Choroid plexus epithelial cell (primary cell): ENCODE results near the gene KRT73.

ENCODE experiments used
- DNase-seq: peaks from one replicate; pipeline ENCODE4 v3.0.0-alpha.2; 2010; ENCODE audit warnings: low read depth
- H3K4me3 ChIP-seq: 2 replicates; pipeline ENCODE4 v1.5.1; 2011; ENCODE audit warnings: low read depth, mild to moderate bottlenecking, control low read depth, low read length, moderate library complexity
- TF ChIP-seq, protein P1 (sequence below): conservative IDR thresholded peaks from 2 replicates; pipeline ENCODE4 v1.5.1; 2011; ENCODE audit warnings: low read depth, mild to moderate bottlenecking, control low read depth, inconsistent platforms, low read length, moderate library complexity

Gene KRT73

DNA sequence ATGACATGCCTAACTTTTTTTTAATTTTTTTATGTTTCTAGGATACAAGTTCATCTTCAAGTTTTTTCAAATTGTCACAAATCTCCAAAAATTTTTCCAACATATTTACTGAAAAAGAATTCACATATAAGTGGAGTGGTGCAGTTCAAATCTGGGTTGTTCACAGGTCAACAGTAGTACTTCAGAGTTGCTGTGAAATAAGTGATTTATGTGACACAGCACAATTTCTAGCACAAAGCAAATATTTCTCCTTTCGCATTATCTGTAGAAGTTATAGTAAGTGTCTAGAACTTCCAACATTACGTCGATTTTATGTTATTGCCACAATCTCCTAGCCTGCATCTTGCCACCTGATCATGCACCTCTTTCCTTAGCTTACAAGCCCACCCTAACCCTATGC is 43.3 kb upstream of the KRT73 start:
- H3K4me3 ChIP-seq: no peak overlapping the region
- DNase-seq: no peak
- TF ChIP-seq, protein P1, sequence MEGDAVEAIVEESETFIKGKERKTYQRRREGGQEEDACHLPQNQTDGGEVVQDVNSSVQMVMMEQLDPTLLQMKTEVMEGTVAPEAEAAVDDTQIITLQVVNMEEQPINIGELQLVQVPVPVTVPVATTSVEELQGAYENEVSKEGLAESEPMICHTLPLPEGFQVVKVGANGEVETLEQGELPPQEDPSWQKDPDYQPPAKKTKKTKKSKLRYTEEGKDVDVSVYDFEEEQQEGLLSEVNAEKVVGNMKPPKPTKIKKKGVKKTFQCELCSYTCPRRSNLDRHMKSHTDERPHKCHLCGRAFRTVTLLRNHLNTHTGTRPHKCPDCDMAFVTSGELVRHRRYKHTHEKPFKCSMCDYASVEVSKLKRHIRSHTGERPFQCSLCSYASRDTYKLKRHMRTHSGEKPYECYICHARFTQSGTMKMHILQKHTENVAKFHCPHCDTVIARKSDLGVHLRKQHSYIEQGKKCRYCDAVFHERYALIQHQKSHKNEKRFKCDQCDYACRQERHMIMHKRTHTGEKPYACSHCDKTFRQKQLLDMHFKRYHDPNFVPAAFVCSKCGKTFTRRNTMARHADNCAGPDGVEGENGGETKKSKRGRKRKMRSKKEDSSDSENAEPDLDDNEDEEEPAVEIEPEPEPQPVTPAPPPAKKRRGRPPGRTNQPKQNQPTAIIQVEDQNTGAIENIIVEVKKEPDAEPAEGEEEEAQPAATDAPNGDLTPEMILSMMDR: no peak

DNA sequence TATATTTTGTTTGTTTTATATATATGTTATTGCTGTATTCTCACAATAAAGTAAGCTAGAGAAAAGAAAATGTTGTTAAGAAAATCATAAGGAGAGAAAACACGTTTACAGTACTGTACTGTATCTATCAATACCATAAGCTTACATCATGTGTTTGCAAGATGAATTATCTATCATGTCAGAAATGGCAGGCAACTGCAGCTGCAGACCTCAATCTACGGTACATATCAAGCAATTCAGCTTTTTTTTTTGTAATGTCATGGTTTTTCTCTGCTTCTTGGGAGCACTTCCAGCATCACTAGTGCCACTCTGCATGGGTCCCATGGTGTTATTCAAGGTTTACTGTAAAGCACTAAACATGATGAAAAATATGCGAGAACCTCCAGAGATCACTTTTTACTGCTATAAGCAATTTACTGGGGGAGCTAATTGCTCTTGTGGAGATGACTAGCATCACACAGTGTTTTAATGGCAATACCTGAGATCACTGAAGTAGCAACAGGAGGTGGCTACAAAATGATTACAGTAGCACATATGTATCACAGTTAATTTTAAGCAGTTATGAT is 42.7 kb upstream of the KRT73 start:
- no peak for DNase-seq
- no peak overlapping the region for H3K4me3 ChIP-seq
- TF ChIP-seq, protein P1: no peak

DNA sequence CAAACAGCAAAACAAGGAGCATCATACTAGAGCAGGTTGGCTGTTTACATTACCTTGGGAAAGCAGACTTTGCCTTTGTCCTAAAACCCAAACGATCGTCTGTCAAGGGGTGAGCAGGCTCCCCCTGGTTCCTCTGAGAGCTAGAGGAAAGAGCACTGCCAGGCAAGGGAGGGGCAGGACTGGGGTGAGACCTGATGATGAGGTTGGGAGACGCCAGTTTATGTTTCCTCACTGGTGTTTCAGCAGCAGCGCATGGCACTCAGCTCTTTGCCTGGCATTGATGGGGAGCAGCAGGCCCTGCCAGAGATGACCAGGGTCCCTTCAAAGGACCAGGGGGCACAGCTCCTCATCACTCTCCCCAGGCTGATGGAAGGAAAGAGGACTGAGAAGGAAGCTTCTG is 41.6 kb upstream of the KRT73 start:
- no peak for DNase-seq
- H3K4me3 ChIP-seq: no peak overlapping the region
- TF ChIP-seq, protein P1: no peak

DNA sequence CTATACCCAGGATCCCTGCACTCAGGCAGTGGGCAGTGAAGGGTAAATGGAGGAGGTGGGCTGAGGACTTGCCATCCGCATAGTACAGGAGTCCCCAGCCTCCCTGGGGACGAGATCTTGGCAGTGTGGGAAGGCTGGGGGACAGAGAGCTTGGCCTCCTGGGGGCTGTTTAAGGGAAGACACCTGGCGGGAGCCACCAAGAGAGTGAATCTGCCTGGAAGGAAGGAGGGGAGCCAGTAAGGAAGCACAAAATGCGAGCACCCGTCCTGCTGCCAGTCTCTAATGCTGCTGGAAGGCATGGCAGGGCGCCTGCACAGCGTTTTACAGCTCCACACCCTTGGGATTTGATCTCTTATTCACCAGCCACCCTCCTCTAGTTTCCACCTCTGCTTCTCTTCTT is 41.0 kb upstream of the KRT73 start:
- H3K4me3 ChIP-seq: no peak overlapping the region
- no peak for DNase-seq
- TF ChIP-seq, protein P1: no peak

DNA sequence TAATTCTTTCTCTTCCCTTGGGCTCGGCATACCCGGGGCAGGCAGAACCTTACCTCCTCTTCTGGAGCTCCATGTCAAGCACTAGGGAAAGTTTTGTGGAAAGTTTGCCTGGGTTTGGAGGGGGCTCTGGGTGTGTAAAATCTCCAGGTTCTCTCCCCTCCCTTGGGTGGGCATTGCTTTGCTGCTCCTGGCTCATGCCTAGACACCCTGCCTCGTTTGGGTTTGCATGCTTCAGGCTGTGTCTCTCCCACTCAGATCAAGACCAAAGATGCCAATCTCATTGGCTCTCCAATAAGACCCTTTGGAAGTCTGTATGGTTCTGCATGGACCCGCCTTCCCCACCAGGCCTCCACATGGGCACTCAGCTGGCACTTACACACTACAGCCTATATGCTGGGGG is 39.8 kb upstream of the KRT73 start:
- TF ChIP-seq, protein P1: no peak
- no peak overlapping the region for H3K4me3 ChIP-seq
- no peak for DNase-seq

DNA sequence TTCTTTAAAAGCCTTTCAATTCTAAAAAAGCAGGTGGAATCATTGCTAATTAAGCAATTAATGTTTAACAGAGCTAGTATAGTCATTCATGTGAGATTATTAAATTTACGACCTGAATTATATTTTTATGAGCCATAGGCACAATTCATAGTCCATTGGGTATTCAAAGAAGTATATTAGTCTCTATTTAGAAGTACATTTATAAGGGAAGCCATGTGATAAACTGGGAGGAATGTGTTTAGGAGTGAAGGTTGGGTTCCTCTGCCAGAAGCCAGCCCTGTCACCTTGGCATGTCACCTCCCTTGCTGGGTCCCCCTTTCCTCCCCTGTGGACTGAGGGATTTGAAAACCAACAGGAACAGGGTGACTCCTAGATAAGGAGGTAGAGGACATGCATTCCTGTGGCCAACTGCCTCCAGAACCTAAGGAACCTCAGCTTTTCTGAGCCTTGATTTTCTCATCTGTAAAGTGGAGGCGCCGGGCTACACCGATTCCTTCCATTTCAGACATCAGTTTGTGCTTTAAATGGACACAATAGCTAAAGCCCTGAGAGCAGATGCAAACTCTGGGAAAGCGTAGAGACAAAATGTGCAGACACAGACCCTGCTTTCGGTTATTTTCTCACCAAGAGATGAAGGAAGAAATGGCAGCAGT is 39.0 kb upstream of the KRT73 start:
- DNase-seq: no peak
- TF ChIP-seq, protein P1: no peak
- no peak overlapping the region for H3K4me3 ChIP-seq

DNA sequence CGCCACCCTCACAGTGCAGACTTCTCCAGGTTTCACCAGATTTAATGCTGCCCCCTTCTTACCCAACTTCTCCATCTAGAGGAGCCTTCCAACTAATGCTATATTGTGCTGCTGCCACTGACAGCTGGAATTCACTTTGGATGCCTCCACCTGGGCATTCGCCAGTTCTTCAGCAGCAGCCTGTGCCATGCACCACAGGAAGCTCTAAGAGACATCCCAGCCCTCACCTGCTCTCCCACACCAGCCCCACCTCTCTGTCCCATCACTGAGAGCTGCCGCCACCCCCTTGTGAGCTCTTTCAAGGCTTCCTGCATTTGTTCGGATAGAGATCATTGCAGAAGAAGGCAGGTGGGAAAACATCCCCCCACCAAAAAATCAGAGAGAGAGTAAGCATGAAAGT is 38.3 kb upstream of the KRT73 start:
- no peak for DNase-seq
- TF ChIP-seq, protein P1: no peak
- H3K4me3 ChIP-seq: no peak overlapping the region
